HG03066 (cell line): ENCODE results near the gene NCK1.
"Not testable (repeated sequence)": the region's sequence is repeated elsewhere in the genome, so short reads cannot be mapped to it uniquely, and the experiment has no call there.

Experiments used
- ATAC-seq: cut with Tn5 transposase; IDR thresholded peaks from one replicate; pipeline ENCODE4 v1.9.1; 2021; ENCODE audit warnings: low read depth; ENCODE audit not compliant: unreplicated experiment

The NCK1 gene

GRCh38 chr3:136939489-136939888, 77.5 kb downstream of the NCK1 start:
- no peak for ATAC-seq

DNA sequence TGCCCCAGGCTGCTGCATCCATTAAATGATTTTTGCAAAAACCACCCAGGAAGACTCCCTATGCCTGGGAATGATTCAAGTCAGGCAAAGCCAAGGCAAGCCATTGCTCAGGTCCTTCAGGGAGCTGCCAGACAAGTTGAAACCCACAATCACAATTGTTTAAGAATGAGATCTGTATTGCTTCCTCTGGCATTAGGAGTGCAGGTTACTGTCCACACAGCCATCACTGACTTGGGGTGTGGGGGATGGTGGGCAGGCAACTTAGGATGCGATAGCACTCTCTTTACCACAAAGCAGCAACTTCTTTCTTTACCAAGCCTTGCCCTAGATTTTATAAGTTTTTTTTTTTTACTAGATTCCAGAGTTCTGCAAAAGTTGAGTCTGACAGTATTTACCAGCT, 80.8 kb downstream of the NCK1 start:
- ATAC-seq = no peak

GRCh38 chr3:136943436-136943835, 81.4 kb downstream of the NCK1 start:
- ATAC-seq = no peak

DNA sequence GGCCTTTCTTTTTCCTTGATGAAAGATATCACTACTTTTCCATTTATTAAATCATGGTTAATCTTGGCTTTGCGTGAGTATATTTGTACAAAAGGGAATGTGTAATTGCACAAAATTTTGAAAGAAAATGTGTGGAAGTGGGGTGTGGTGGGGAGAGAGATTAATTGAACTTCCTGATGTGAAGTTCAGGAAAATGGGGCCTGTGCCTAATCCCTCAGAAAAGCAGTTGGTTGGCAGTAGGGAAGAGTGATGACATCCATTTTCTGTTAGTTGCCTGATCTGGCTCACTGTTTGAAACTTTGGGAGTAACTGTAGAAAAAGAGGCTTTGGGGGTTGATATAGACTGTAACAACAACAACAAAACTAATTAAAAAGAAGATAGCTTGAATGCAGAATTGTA, 85.0 kb downstream of the NCK1 start:
- ATAC-seq = no peak

GRCh38 chr3:136947477-136947876, 85.5 kb downstream of the NCK1 start:
- no peak for ATAC-seq

GRCh38 chr3:136949146-136949545, 87.1 kb downstream of the NCK1 start:
- ATAC-seq = no peak

DNA sequence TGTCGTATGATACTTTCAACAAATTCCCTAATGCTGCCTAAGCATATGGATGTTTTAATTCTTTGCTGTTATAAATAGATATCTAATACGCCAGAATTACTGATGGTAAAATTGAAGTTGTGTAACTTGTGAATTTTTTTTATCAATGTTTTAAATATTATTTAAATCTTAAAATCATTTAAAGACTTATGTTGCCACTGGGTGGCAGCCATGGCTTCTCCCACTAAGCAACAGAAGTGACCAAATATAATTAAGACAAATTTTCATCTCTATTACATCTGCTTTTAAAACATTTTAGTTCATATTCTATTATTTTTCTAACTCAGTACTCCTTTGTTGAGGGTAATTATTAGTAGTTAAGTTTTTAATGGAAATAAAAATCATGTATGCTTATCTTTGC, 87.7 kb downstream of the NCK1 start:
- no peak for ATAC-seq

- ATAC-seq = no peak
Measured at GRCh38 chr3:136950623-136951022, 88.6 kb downstream of the NCK1 start.

DNA sequence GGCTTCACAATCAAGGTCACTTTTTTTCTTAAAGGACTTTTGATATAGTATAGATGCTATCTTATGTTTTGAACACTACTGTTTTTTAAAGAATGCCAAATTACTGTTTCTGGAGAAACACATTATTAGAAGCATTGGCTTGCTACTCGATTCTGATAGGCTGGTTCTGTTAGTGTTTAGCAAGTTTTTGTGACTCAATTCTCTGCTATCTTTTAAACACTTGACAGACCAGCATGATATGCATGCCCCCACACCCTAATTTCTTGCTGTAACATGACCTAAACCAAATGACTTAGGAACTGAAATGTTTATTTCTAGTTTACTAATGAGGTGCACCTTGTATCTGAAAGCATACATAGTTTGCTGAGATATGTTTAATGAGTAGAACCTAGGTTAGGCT, 90.3 kb downstream of the NCK1 start:
- ATAC-seq = no peak

- no peak for ATAC-seq
Measured at GRCh38 chr3:136954251-136954650, 92.2 kb downstream of the NCK1 start.

GRCh38 chr3:136954980-136955780, 93.2 kb downstream of the NCK1 start:
- ATAC-seq = no peak

- ATAC-seq = no peak
Measured at GRCh38 chr3:136955813-136956212, 93.8 kb downstream of the NCK1 start.

GRCh38 chr3:136956971-136957370, 95.0 kb downstream of the NCK1 start:
- no peak for ATAC-seq

- no peak for ATAC-seq
Measured at GRCh38 chr3:136957751-136958288, 95.8 kb downstream of the NCK1 start, which contains the start of gene IL20RB. Gene IL20RB (plus strand): TSS chr3:136957983. CDS start chr3:136958114, 131 bp downstream.

- ATAC-seq = no peak
Measured at GRCh38 chr3:136958939-136959338, 96.9 kb downstream of the NCK1 start.

DNA sequence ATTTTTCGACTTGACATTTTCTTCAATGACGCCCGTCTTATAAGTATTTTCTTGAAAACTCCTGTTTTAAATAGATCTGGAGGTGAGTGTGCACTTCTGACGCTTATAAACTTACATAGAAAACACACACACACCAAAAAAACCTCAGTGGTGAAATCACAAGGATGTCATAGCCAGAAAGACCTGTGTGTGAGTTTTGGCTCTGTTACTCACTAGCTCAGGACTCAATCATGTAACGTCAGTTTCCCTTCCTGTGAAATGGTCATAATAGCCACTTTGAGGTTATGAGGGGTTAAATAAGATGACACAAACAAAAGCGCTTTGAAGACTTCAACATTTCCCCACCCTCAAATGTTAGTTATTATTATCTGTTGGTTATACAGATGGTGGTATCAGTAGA, 97.6 kb downstream of the NCK1 start:
- no peak for ATAC-seq

- no peak for ATAC-seq
Measured at GRCh38 chr3:136960838-136961836, 99.1 kb downstream of the NCK1 start.

GRCh38 chr3:136962927-136963326, 100.9 kb downstream of the NCK1 start:
- no peak for ATAC-seq

GRCh38 chr3:136969539-136969938, 107.5 kb downstream of the NCK1 start:
- ATAC-seq = not testable (repeated sequence)

GRCh38 chr3:136973352-136973751, 111.3 kb downstream of the NCK1 start:
- no peak for ATAC-seq

DNA sequence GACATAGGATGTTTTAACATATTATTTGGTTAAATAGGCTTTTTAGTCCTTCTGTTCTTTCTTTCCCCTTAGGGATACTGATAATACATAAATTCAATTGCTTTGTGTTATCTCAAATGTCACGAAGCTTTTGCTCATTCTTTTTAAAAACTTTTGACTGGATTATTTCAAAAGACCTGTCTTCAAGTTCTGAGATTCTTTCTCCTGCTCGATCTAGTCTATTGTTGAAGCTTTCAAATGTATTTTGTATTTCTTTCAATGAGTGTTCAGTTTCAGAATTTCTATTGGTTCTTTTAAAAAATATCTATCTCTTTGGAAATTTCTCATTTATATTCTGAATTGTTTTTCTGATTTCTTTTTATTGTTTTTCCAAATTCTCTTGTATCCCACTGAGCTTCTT, 112.7 kb downstream of the NCK1 start:
- no peak for ATAC-seq
